ENCODE measurements around the gene SEMA3C. TPM values are rescaled to one million over a fixed set of nuclear protein-coding genes. Genes with fewer than 3 reads are reported as not detected.

The SEMA3C gene
- total RNA-seq, 6 experiments from 2014 or later = 52.4 to 74.6 (median 61.4) TPM

- TF ChIP-seq CTCF (IDR thresholded peaks at IDR 0.05) = peak; percentile 30; the same call in 1 of the 2 replicates
- 0 out of 2 replicates have a peak overlapping the region, but pooled peaks have one; percentile 30 for H3K4me3 Mint-ChIP-seq
- H3K27ac Mint-ChIP-seq = peak overlapping the region; percentile 32; the same call in 1 of the 2 replicates
- peaks cover 56% of the 10 kb centered on the region for H3K36me3 Mint-ChIP-seq (ENCODE audit: low read depth)
- peaks cover 53% of the 10 kb centered on the region for H3K4me1 Mint-ChIP-seq (ENCODE audit: low read depth)
- no peaks in the 10 kb centered on the region for H3K9me3 Mint-ChIP-seq
- H3K27me3 Mint-ChIP-seq (ENCODE audit: insufficient read depth) = peaks cover 2% of the 10 kb centered on the region; the same call in 1 of the 2 replicates
- DNase-seq = peak; percentile 85
Observed at GRCh38 chr7:80876894-80877414, 41.9 kb downstream of the SEMA3C start.

- H3K4me1 Mint-ChIP-seq (ENCODE audit: low read depth) = peaks cover 47% of the 10 kb centered on the region
- no peak overlapping the region for H3K27ac Mint-ChIP-seq
Observed at GRCh38 chr7:80875537-80876120, 43.2 kb downstream of the SEMA3C start.

GRCh38 chr7:80873140-80873539 lies 45.7 kb downstream of the SEMA3C start:
- Mint-ChIP-seq H3K27me3 (ENCODE audit: insufficient read depth) (peaks cover 2% of the 10 kb centered on the region; the same call in 1 of the 2 replicates), H3K4me1 (ENCODE audit: low read depth) (peaks cover 39% of the 10 kb centered on the region), H3K27ac (no peak overlapping the region), H3K36me3 (ENCODE audit: low read depth) (peaks cover 22% of the 10 kb centered on the region), H3K9me3 (no peaks in the 10 kb centered on the region), H3K4me3 (no peak overlapping the region)
- no peak for DNase-seq
- TF ChIP-seq CTCF (IDR thresholded peaks at IDR 0.05) = no peak

More at GRCh38 chr7:80875537-80876120, 43.2 kb downstream of the SEMA3C start:
- H3K4me3 Mint-ChIP-seq = no peak overlapping the region
- peaks cover 43% of the 10 kb centered on the region for H3K36me3 Mint-ChIP-seq (ENCODE audit: low read depth)
- peaks cover 2% of the 10 kb centered on the region; the same call in 1 of the 2 replicates for H3K27me3 Mint-ChIP-seq (ENCODE audit: insufficient read depth)
- no peaks in the 10 kb centered on the region for H3K9me3 Mint-ChIP-seq
- no peak for TF ChIP-seq CTCF (IDR thresholded peaks at IDR 0.05)
- DNase-seq = no peak

GRCh38 chr7:80871228-80871627 lies 47.6 kb downstream of the SEMA3C start:
- H3K36me3 Mint-ChIP-seq (ENCODE audit: low read depth) = peaks cover 18% of the 10 kb centered on the region
- no peak for DNase-seq
- H3K4me1 Mint-ChIP-seq (ENCODE audit: low read depth) = peaks cover 24% of the 10 kb centered on the region
- H3K27me3 Mint-ChIP-seq (ENCODE audit: insufficient read depth) = peaks cover 2% of the 10 kb centered on the region; the same call in 1 of the 2 replicates
- no peak overlapping the region for H3K27ac Mint-ChIP-seq
- no peak overlapping the region for H3K4me3 Mint-ChIP-seq
- no peaks in the 10 kb centered on the region for H3K9me3 Mint-ChIP-seq
- no peak for TF ChIP-seq CTCF (IDR thresholded peaks at IDR 0.05)

GRCh38 chr7:80870813-80871212 lies 48.0 kb downstream of the SEMA3C start:
- Mint-ChIP-seq H3K27ac (no peak overlapping the region), H3K9me3 (no peaks in the 10 kb centered on the region), H3K4me1 (ENCODE audit: low read depth) (peaks cover 24% of the 10 kb centered on the region), H3K36me3 (ENCODE audit: low read depth) (peaks cover 18% of the 10 kb centered on the region), H3K4me3 (no peak overlapping the region), H3K27me3 (ENCODE audit: insufficient read depth) (peaks cover 2% of the 10 kb centered on the region; the same call in 1 of the 2 replicates)
- no peak for TF ChIP-seq CTCF (IDR thresholded peaks at IDR 0.05)
- DNase-seq = no peak

Measured in HFFc6 (cell line).